GM18498 (cell line): ENCODE measurements around the gene HDAC4.

ENCODE experiments used
- ATAC-seq: cut with Tn5 transposase; IDR thresholded peaks from one replicate; pipeline ENCODE4 v1.9.1; 2021; ENCODE audit warnings: mild to moderate bottlenecking, moderate library complexity; ENCODE audit not compliant: unreplicated experiment

HDAC4 gene

GRCh38 chr2:239259603-239260298, 141.1 kb downstream of the HDAC4 start:
- peak; percentile 62 for ATAC-seq

- ATAC-seq = peak; percentile 62
These were observed 141.6 kb downstream of the HDAC4 start for GRCh38 chr2:239259173-239259572.

GRCh38 chr2:239258248-239258647, 142.6 kb downstream of the HDAC4 start:
- ATAC-seq = no peak

- no peak for ATAC-seq
These were observed 143.3 kb downstream of the HDAC4 start for GRCh38 chr2:239257511-239257937.

GRCh38 chr2:239256350-239256743, 144.5 kb downstream of the HDAC4 start:
- ATAC-seq = no peak

- ATAC-seq = no peak
These were observed 145.0 kb downstream of the HDAC4 start for GRCh38 chr2:239255628-239256349.

- no peak for ATAC-seq
These were observed 145.6 kb downstream of the HDAC4 start for GRCh38 chr2:239255218-239255617.

GRCh38 chr2:239253701-239254436, 147.0 kb downstream of the HDAC4 start:
- no peak for ATAC-seq

- peak; percentile 83 for ATAC-seq
These were observed 147.6 kb downstream of the HDAC4 start for GRCh38 chr2:239253264-239253663.

- peak; percentile 26 for ATAC-seq
These were observed 148.0 kb downstream of the HDAC4 start for GRCh38 chr2:239252801-239253200.

- no peak for ATAC-seq
These were observed 148.4 kb downstream of the HDAC4 start for GRCh38 chr2:239252393-239252792.

- ATAC-seq = no peak
These were observed 148.8 kb downstream of the HDAC4 start for GRCh38 chr2:239251971-239252370.

- no peak for ATAC-seq
These were observed 150.4 kb downstream of the HDAC4 start for GRCh38 chr2:239250216-239251081.

- no peak for ATAC-seq
These were observed 151.0 kb downstream of the HDAC4 start for GRCh38 chr2:239249776-239250175.

- no peak for ATAC-seq
These were observed 151.8 kb downstream of the HDAC4 start for GRCh38 chr2:239249048-239249447.

GRCh38 chr2:239247401-239248245, 153.2 kb downstream of the HDAC4 start:
- ATAC-seq = no peak

GRCh38 chr2:239246723-239247122, 154.1 kb downstream of the HDAC4 start:
- no peak for ATAC-seq

- ATAC-seq = no peak
These were observed 154.7 kb downstream of the HDAC4 start for GRCh38 chr2:239245872-239246721.

GRCh38 chr2:239245107-239245506, 155.7 kb downstream of the HDAC4 start:
- ATAC-seq = no peak
